ENCODE data around the gene TLK2. TPM values are rescaled to one million over a fixed set of nuclear protein-coding genes. Genes with fewer than 3 reads are reported as not detected.
"Not testable (repeated sequence)": the region's sequence is repeated elsewhere in the genome, so short reads cannot be mapped to it uniquely, and the experiment has no call there.

TLK2 gene
- polyA plus RNA-seq (2011; rRNA removed) (49.3 and 57.4 TPM in 2 replicates), polyA minus RNA-seq (2011; rRNA and poly(A)+ RNA removed) (109 and 111 TPM in 2 replicates)

GRCh38 chr17:62478424-62478879, at the start of gene TLK2:
Gene TLK2 (plus strand): TSS chr17:62478825. CDS start chr17:62481126, 2,301 bp downstream.
- no peaks in the 10 kb centered on the region for H3K9me3 ChIP-seq (ENCODE audit: control insufficient read depth, insufficient read depth, low read length)

GRCh38 chr17:62435251-62435650, 43.4 kb upstream of the TLK2 start:
- DNase-seq (ENCODE audit: low read depth, low spot score); POLR2A ChIA-PET; H3K27me3 ChIP-seq (ENCODE audit: control insufficient read depth, insufficient read depth, low read length); H3K27ac ChIP-seq (ENCODE audit: low read depth, low read length); H3K9me3 ChIP-seq (ENCODE audit: control insufficient read depth, insufficient read depth, low read length); CTCF ChIA-PET; H3K4me3 ChIP-seq (ENCODE audit: low read depth, low read length): not testable (repeated sequence)

More at GRCh38 chr17:62478424-62478879, at the start of gene TLK2:
- TF ChIP-seq CTCF (IDR thresholded peaks at IDR 0.05; ENCODE audit: low read depth, low read length): no peak
- CTCF ChIA-PET: no interaction called here
- peak; percentile 60 for DNase-seq (ENCODE audit: low read depth, low spot score)
- Histone ChIP-seq H3K27ac (ENCODE audit: low read depth, low read length) (peak within 1 kb of the TSS; percentile 47), H3K4me3 (ENCODE audit: low read depth, low read length) (peak within 1 kb of the TSS; percentile 71), H3K27me3 (ENCODE audit: control insufficient read depth, insufficient read depth, low read length) (no peaks in the 10 kb centered on the region)
- POLR2A ChIA-PET: no interaction called here

GRCh38 chr17:62441181-62441580, 37.4 kb upstream of the TLK2 start:
- CTCF ChIA-PET; POLR2A ChIA-PET; H3K27ac ChIP-seq (ENCODE audit: low read depth, low read length); H3K27me3 ChIP-seq (ENCODE audit: control insufficient read depth, insufficient read depth, low read length); H3K4me3 ChIP-seq (ENCODE audit: low read depth, low read length); H3K9me3 ChIP-seq (ENCODE audit: control insufficient read depth, insufficient read depth, low read length); DNase-seq (ENCODE audit: low read depth, low spot score): not testable (repeated sequence)

GRCh38 chr17:62444063-62444462, 34.6 kb upstream of the TLK2 start:
- Histone ChIP-seq H3K4me3 (ENCODE audit: low read depth, low read length) (no peak overlapping the region), H3K27ac (ENCODE audit: low read depth, low read length) (no peak overlapping the region), H3K27me3 (ENCODE audit: control insufficient read depth, insufficient read depth, low read length) (no peaks in the 10 kb centered on the region), H3K9me3 (ENCODE audit: control insufficient read depth, insufficient read depth, low read length) (no peaks in the 10 kb centered on the region)
- ChIA-PET POLR2A (no interaction called here), CTCF (no interaction called here)
- DNase-seq (ENCODE audit: low read depth, low spot score): no peak
- no peak for TF ChIP-seq CTCF (IDR thresholded peaks at IDR 0.05; ENCODE audit: low read depth, low read length)

- H3K27ac ChIP-seq (ENCODE audit: low read depth, low read length); H3K9me3 ChIP-seq (ENCODE audit: control insufficient read depth, insufficient read depth, low read length); H3K4me3 ChIP-seq (ENCODE audit: low read depth, low read length); DNase-seq (ENCODE audit: low read depth, low spot score); H3K27me3 ChIP-seq (ENCODE audit: control insufficient read depth, insufficient read depth, low read length); CTCF ChIA-PET; POLR2A ChIA-PET: not testable (repeated sequence)
Observed at GRCh38 chr17:62445791-62446190, 32.8 kb upstream of the TLK2 start.

- CTCF ChIA-PET; DNase-seq (ENCODE audit: low read depth, low spot score); H3K9me3 ChIP-seq (ENCODE audit: control insufficient read depth, insufficient read depth, low read length); H3K27ac ChIP-seq (ENCODE audit: low read depth, low read length); H3K27me3 ChIP-seq (ENCODE audit: control insufficient read depth, insufficient read depth, low read length); H3K4me3 ChIP-seq (ENCODE audit: low read depth, low read length); POLR2A ChIA-PET: not testable (repeated sequence)
Observed at GRCh38 chr17:62452195-62452594, 26.4 kb upstream of the TLK2 start.

GRCh38 chr17:62453041-62453440, 25.6 kb upstream of the TLK2 start:
- H3K27ac ChIP-seq (ENCODE audit: low read depth, low read length); CTCF ChIA-PET; H3K4me3 ChIP-seq (ENCODE audit: low read depth, low read length); DNase-seq (ENCODE audit: low read depth, low spot score); H3K9me3 ChIP-seq (ENCODE audit: control insufficient read depth, insufficient read depth, low read length); H3K27me3 ChIP-seq (ENCODE audit: control insufficient read depth, insufficient read depth, low read length): not testable (repeated sequence)
- POLR2A ChIA-PET: interaction anchor here (0.7 kb wide), 1 partner anchor 1046 kb away, joined by 4 read pairs; no protein-coding TSS in a partner anchor

GRCh38 chr17:62453656-62454055, 25.0 kb upstream of the TLK2 start:
- H3K9me3 ChIP-seq (ENCODE audit: control insufficient read depth, insufficient read depth, low read length); DNase-seq (ENCODE audit: low read depth, low spot score); H3K27me3 ChIP-seq (ENCODE audit: control insufficient read depth, insufficient read depth, low read length); H3K27ac ChIP-seq (ENCODE audit: low read depth, low read length); CTCF ChIA-PET; H3K4me3 ChIP-seq (ENCODE audit: low read depth, low read length): not testable (repeated sequence)
- POLR2A ChIA-PET: interaction anchor here (0.7 kb wide), 1 partner anchor 1046 kb away, joined by 4 read pairs; no protein-coding TSS in a partner anchor

- H3K9me3 ChIP-seq (ENCODE audit: control insufficient read depth, insufficient read depth, low read length); DNase-seq (ENCODE audit: low read depth, low spot score); CTCF ChIA-PET; POLR2A ChIA-PET; H3K4me3 ChIP-seq (ENCODE audit: low read depth, low read length); H3K27ac ChIP-seq (ENCODE audit: low read depth, low read length); H3K27me3 ChIP-seq (ENCODE audit: control insufficient read depth, insufficient read depth, low read length): not testable (repeated sequence)
Observed at GRCh38 chr17:62454111-62454510, 24.5 kb upstream of the TLK2 start.

All from AG04450 (cell line).